B cell (primary cell): Measurements from ENCODE around the gene RGS3. TPM values are rescaled to one million over a fixed set of nuclear protein-coding genes. Genes with fewer than 3 reads are reported as not detected.

ENCODE experiments used
- ATAC-seq: fragments of 200-7000 bp; cut with Tn5 transposase; one replicate; pipeline ENCODE4 v1.10.0; 2021; ENCODE audit warnings: low read depth, mild to moderate bottlenecking, moderate number of reproducible peaks, moderate library complexity
- CTCF ChIA-PET: fragments of 350-600 bp; sonication (Branson Sonifier 250); formaldehyde crosslinking; loops from one replicate; lab custom pipeline; 2021; ENCODE audit warnings: antibody characterized with exemption, inconsistent platforms; lab: Charles Lee
- POLR2A ChIA-PET: fragments of 350-600 bp; sonication (Branson Sonifier 250); formaldehyde crosslinking; loops from one replicate; lab custom pipeline; 2021; ENCODE audit warnings: antibody characterized with exemption; lab: Charles Lee
- DNase-seq: peaks from one replicate; pipeline ENCODE4 v3.0.0; 2013
- H2AFZ ChIP-seq: 2 replicates; pipeline ENCODE4 v1.6.1; 2012; ENCODE audit warnings: mild to moderate bottlenecking, low read depth, low read length; ENCODE audit not compliant: insufficient read depth, poor library complexity, severe bottlenecking
- H3K27ac ChIP-seq, 2 donors: 1 replicate in 1 of 2; 2 replicates in 1 of 2; pipeline ENCODE4 v1.5.1; 2012 to 2013; ENCODE audit warnings: low read length in 2 of 2, mild to moderate bottlenecking in 2 of 2, moderate library complexity in 1 of 2
- H3K27me3 ChIP-seq, 4 experiments: fragments of 200-600 bp in 1 of 4; sonication (generic) in 1 of 4; replicated peaks in 1 of 4; 1 replicate in 2 of 4; 2 replicates in 2 of 4; pipeline versions ENCODE4 v1.6.1 to v1.7.0; 2013 to 2016; ENCODE audit warnings: low read length in 3 of 4, mild to moderate bottlenecking in 2 of 4, mixed read lengths in 1 of 4, moderate library complexity in 1 of 4; ENCODE audit not compliant: insufficient read depth in 4 of 4, control insufficient read depth in 3 of 4; ENCODE audit errors: control extremely low read depth in 1 of 4
- H3K36me3 ChIP-seq, 2 experiments: replicated peaks in 1 of 2; 1 replicate in 1 of 2; 2 replicates in 1 of 2; pipeline versions ENCODE4 v1.6.1 to v1.7.1; 2013; ENCODE audit warnings: low read length in 1 of 2; ENCODE audit not compliant: insufficient read depth in 2 of 2, control insufficient read depth in 1 of 2; ENCODE audit errors: control extremely low read depth in 1 of 2, extremely low read depth in 1 of 2
- H3K4me1 ChIP-seq, 2 donors: fragments of 200-600 bp in 1 of 2; sonication (generic) in 1 of 2; 1 replicate in 1 of 2; 2 replicates in 1 of 2; pipeline versions ENCODE4 v1.5.1 to v1.6.1; 2013 to 2017; ENCODE audit warnings: low read length in 2 of 2; ENCODE audit not compliant: control insufficient read depth in 2 of 2, insufficient read depth in 2 of 2
- H3K4me2 ChIP-seq: replicated peaks from 2 replicates; pipeline ENCODE3; 2012; ENCODE audit warnings: mild to moderate bottlenecking, low read depth, low read length; ENCODE audit not compliant: poor library complexity, severe bottlenecking
- H3K4me3 ChIP-seq, 5 experiments: fragments of 200-600 bp in 1 of 5; sonication (generic) in 1 of 5; 1 replicate in 3 of 5; 2 replicates in 2 of 5; pipeline versions ENCODE4 v1.5.1 to v1.7.0; 2011 to 2016; ENCODE audit warnings: low read length in 4 of 5, mild to moderate bottlenecking in 4 of 5, low read depth in 2 of 5, control low read depth in 1 of 5, moderate library complexity in 1 of 5; ENCODE audit not compliant: insufficient read depth in 1 of 5; ENCODE audit errors: control extremely low read depth in 1 of 5, extremely low read depth in 1 of 5
- H3K79me2 ChIP-seq: fragments of 200-600 bp; sonication (generic); one replicate; pipeline ENCODE4 v1.6.0; 2016; ENCODE audit warnings: low read length; ENCODE audit not compliant: control insufficient read depth, insufficient read depth
- H3K9ac ChIP-seq: fragments of 200-600 bp; sonication (generic); 2 replicates; pipeline ENCODE4 v1.6.1; 2017; ENCODE audit warnings: mild to moderate bottlenecking, low read length, moderate library complexity
- H3K9me3 ChIP-seq, 3 donors: one replicate each; pipeline versions ENCODE4 v1.6.1 to v1.7.1; 2013; ENCODE audit warnings: low read length in 2 of 3; ENCODE audit not compliant: control insufficient read depth in 2 of 3, insufficient read depth in 1 of 3; ENCODE audit errors: control extremely low read depth in 1 of 3
- H4K20me1 ChIP-seq: 2 replicates; pipeline ENCODE4 v1.6.0; 2012; ENCODE audit warnings: mild to moderate bottlenecking, low read length; ENCODE audit not compliant: insufficient read depth, control insufficient read depth, poor library complexity, severe bottlenecking
- H3K27ac Mint-ChIP-seq: one replicate; pipeline ENCODE4 v1.8.0; 2021; ENCODE audit warnings: mixed read lengths
- H3K27me3 Mint-ChIP-seq: one replicate; pipeline ENCODE4 v1.8.0; 2021; ENCODE audit warnings: mixed read lengths
- H3K4me1 Mint-ChIP-seq: one replicate; pipeline ENCODE4 v1.8.0; 2021; ENCODE audit warnings: mixed read lengths
- H3K4me3 Mint-ChIP-seq: one replicate; pipeline ENCODE4 v1.8.0; 2021; ENCODE audit warnings: mixed read lengths
- H3K9me3 Mint-ChIP-seq: one replicate; pipeline ENCODE4 v1.8.0; 2022; ENCODE audit warnings: mixed read lengths; ENCODE audit not compliant: insufficient read depth
- EZH2 ChIP-seq: IDR thresholded peaks from 2 replicates; pipeline ENCODE4 v1.6.1; 2012; ENCODE audit warnings: borderline replicate concordance, low read depth, mild to moderate bottlenecking, moderate library complexity, low read length; ENCODE audit not compliant: insufficient read depth, poor library complexity, severe bottlenecking
- WGBS: methylation state at CpG from one replicate; pipeline ENCODE4 v1.1.5; 2013; ENCODE audit warnings: missing lambda C conversion rate; ENCODE audit not compliant: insufficient coverage; 5-methylcytosine and 5-hydroxymethylcytosine counted together
- intact Hi-C: fragments of 100-400 bp; cut with micrococcal nuclease; formaldehyde crosslinking; loops from one replicate; pipeline ENCODE4 v1.10.0; 2022
- polyA plus RNA-seq: library from polyadenylated mRNA; depleted of rRNA; stranded (reverse); fragments of >200 nt; gene quantifications from 2 replicates; pipeline ENCODE4 v1.2.3, GENCODE V29; 2012
- total RNA-seq, 2 donors: library from RNA; stranded (reverse); fragments of 120-200 nt in 1 of 2; gene quantifications; 1 replicate in 1 of 2; 2 replicates in 1 of 2; pipeline versions ENCODE4 v1.2.3 to v1.2.4, GENCODE V29; 2013 to 2022
- TF ChIP-seq, protein P1 (sequence below): fragments of 200-600 bp; IDR thresholded peaks from one replicate; pipeline ENCODE4 v1.8.0; 2022; ENCODE audit warnings: antibody characterized with exemption, mild to moderate bottlenecking

Gene RGS3
- total and polyA plus RNA-seq, 2 donors (not counting 1 experiment from before 2014, with no cell fraction given) = 12.0 to 15.6 TPM

DNA sequence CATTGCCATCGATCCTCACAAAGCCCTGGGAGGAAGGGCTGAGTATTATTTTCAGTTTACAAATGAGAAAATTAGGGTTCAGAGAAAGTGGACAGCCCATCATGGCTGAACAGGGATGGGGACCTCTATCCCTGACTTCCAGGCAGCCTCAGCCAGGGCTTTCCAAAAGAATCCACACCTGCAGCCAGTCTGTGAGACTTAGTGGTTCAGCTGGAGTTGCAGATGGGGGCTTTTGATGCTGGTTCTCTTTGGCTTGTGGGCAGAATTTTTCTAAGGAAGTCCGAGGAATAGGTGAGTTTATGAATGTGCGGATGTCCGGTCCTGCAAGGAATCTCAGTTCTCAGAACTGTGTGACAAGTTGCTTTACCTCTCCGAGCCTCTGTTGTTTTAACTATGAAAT, 138.1 kb downstream of the RGS3 start:
- no peaks in the 10 kb centered on the region for H3K9me3 Mint-ChIP-seq
- H3K4me1 Mint-ChIP-seq = peaks cover 19% of the 10 kb centered on the region
- intact Hi-C loops = no loop called here
- TF ChIP-seq, protein P1, sequence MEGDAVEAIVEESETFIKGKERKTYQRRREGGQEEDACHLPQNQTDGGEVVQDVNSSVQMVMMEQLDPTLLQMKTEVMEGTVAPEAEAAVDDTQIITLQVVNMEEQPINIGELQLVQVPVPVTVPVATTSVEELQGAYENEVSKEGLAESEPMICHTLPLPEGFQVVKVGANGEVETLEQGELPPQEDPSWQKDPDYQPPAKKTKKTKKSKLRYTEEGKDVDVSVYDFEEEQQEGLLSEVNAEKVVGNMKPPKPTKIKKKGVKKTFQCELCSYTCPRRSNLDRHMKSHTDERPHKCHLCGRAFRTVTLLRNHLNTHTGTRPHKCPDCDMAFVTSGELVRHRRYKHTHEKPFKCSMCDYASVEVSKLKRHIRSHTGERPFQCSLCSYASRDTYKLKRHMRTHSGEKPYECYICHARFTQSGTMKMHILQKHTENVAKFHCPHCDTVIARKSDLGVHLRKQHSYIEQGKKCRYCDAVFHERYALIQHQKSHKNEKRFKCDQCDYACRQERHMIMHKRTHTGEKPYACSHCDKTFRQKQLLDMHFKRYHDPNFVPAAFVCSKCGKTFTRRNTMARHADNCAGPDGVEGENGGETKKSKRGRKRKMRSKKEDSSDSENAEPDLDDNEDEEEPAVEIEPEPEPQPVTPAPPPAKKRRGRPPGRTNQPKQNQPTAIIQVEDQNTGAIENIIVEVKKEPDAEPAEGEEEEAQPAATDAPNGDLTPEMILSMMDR = no peak
- TF ChIP-seq EZH2 = no peak
- H3K4me2 ChIP-seq = no peak overlapping the region
- DNase-seq (no peak), ATAC-seq (no peak)
- no peaks in the 10 kb centered on the region for H4K20me1 ChIP-seq
- ChIA-PET POLR2A (no interaction called here), CTCF (interaction anchor here (1.2 to 4.3 kb wide), 5 partner anchors 10 to 327 kb away, joined by 4 to 27 read pairs (median 7); no protein-coding TSS in a partner anchor)
- H3K79me2 ChIP-seq = no peaks in the 10 kb centered on the region
- no peak overlapping the region for H2AFZ ChIP-seq
- H3K36me3 ChIP-seq = peaks cover 0 to 15% of the 10 kb centered on the region in 2 experiments
- H3K9me3 ChIP-seq = peaks cover 0 to 4% (median 0%) of the 10 kb centered on the region in 3 donors
- H3K9ac ChIP-seq = no peak overlapping the region
- no peaks in the 10 kb centered on the region for H3K27me3 Mint-ChIP-seq
- peaks cover 0 to 15% of the 10 kb centered on the region in 2 donors for H3K4me1 ChIP-seq
- peaks cover 0 to 4% (median 0%) of the 10 kb centered on the region in 4 experiments for H3K27me3 ChIP-seq
- H3K27ac Mint-ChIP-seq = no peak overlapping the region
- WGBS = 100% methylated on average over 4 of the region's 5 CpGs
- no peak overlapping the region for H3K27ac ChIP-seq
- no peak overlapping the region for H3K4me3 ChIP-seq
- no peak overlapping the region for H3K4me3 Mint-ChIP-seq
